Fibroblast of skin of left biceps (primary cell): ENCODE results near the gene LMBRD1.
"Not testable (repeated sequence)": the region's sequence is repeated elsewhere in the genome, so short reads cannot be mapped to it uniquely, and the experiment has no call there.

Source experiments
- DNase-seq, 2 experiments: peaks; one replicate each; pipeline ENCODE4 v3.0.0-alpha.2; 2013; ENCODE audit warnings: low read depth in 2 of 2

LMBRD1 gene

DNA sequence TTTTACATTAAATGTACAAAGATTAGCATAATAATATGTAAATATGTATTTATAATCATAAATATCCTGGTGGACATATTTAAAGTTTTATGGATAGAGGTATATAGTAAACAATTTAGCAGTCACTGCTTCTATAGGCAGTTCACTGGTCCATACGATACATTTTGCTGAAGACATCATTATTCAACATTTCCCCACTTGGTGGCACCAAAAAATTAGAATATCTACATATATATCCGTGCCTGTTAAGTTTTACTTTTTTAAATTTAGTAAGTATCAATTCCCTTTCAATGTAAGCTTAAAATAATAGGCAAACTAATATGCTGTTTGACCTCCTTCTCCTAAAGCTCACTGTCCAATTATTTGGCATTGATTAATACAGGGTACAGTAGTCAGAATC is 64.2 kb downstream of the LMBRD1 start:
- DNase-seq: no peak

DNA sequence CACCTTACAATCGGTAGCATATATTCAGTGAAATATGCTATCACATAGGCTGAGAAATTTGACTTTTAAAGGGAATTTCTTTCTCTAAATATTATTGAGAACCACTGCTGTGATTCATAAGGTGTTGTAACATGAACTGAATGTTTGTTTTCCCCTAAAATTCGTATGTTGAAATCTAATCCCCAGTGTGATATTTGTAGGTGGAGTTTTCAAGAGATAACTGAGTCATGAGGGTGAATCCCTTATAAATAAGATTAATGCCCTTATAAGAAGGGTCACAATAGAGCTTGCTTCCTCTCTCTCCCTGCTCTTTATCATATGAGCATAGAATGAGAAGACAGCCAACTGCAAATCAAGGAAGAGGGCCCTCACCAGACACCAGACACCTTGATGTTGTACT is 64.8 kb downstream of the LMBRD1 start:
- DNase-seq: no peak

DNA sequence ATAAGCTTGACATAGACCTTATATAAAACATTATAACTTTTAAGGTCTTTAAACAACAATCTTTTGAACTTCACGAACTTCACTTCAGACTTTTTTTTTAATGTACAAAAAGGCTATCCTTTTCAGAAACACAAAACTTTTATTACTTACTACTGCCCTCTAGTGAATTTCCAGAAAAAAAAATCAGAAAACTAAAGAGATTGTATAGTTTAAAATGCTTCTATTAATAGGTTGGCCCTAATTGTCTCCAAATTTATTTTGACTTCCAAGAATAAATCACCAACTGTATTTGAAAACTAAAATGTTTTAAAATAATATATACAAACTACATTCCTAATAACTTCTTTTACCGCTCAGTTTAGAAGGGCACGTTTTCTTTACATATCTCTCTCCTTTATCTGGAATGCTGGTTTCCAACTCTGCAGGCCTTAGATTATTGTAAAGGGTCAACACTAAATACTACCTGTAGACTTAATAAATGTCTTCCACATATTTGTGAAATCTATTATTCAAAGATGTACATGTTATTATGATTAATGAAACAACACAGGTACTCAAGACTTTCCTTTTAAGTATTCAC is 66.8 kb downstream of the LMBRD1 start:
- DNase-seq: no peak

DNA sequence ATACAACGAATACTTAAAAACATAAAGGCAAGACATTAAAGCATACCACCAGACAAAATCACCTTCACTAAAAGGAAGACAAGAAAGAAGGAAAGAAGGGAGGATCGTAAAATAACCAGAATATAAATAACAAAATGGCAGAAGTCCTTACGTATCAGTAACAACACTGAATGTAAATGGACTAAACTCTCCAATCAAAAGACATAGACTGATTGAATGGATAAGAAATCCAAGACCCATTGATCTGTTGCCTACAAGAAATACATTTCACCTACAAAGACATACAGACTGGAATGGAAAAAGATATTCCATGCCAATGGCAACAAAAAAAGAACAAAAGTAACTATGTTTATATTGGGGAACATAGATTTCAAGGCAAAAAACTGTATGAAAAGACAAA is 74.1 kb downstream of the LMBRD1 start:
- no peak for DNase-seq

DNA sequence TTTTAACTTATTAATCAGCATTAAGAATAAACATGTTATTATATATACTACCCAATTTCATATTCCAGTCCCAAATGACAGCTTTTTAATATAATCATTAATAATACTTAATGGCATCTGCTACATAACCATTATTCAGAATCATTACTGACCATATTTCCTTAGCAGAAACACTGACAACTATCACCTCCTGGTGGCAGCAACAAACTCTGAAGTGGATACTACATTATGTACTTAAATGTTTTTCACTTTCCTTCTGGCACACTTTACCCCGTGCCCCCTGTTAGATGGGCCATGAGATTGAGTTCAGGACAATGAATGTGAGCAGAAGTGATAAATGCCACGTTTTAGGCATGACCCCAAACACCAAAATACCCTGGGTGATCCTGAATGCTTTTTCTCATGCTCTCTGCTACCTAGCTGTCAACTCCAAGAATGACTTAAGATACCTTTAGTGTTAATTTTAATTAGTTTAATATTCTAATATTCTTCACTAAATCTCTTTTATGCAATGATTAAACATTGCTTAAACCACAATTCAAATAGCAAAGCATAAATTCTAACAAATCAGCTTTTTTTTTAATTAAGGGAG is 77.1 kb downstream of the LMBRD1 start:
- DNase-seq: no peak

DNA sequence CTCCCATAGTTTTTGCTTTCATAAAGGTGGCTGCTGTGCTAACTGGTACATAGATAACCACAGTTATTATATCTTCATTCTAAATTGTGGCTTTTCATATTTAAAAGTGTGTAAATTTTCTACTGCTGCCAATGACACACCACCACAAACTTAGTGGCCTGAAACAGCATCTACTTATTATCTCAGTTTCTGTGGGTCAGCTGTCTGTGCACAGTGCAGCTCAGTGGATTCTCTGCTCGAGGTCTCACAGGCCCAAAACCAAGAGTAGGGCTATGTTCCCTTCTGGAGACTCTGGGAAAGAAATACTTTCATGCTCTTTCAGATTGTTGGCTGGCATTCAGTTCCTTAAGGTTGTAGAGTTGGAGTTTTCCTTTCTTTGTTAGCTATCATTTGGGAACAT is 90.1 kb downstream of the LMBRD1 start:
- no peak for DNase-seq

DNA sequence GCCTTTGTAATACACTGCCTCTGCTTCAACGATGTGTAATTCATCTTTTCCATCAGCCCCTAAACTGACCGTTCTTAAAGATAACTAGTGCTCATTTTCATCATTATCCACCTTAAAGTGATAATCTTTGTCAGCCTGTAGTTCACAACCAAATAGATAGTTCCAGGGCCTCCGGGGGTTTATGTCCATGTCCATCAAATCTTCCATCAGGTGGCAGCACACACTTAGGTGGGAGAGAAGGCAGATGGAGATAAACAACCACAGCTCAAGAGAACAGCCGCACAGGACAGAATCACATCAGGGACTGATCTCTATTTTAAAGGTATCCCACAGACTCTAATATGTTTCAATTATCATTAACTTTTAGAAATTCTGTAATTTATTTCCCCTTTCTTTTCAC is 90.9 kb downstream of the LMBRD1 start:
- no peak for DNase-seq

DNA sequence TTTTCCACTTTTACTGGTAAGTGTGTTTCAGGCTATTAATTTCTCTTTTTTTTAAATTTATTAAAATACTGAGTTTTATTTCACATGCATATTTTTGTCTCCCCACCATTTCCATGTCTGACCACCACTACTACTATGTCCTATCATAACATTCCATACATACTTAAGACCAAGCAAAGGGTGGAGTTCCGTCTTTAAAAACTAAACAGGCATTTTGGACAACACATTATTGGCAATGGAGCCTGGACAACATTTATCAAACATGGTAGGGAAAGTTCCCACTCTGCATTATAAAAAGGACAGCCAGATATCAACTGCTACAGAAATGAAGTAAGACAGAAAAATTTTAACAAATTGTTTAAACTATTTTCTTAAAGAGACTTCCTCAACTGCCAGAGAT is 91.9 kb downstream of the LMBRD1 start:
- no peak for DNase-seq

DNA sequence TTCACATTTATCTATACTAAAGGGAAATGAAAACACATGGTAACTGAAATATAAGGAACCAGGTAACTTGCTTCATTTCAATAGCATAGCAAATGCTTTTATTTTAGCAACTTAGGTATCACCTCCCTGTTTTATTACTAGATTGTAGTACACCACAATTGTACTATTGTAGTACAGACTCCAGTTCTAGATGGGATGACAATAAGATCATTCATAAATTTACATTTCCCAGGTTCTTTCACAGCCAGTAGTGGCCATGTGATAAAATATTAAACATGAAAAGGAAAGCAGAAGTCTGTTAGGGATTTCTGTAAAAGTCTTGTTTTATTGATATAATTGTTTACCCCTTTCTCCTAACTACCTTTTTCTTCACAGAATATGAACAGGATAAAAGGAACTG is 97.2 kb downstream of the LMBRD1 start:
- no peak for DNase-seq

DNA sequence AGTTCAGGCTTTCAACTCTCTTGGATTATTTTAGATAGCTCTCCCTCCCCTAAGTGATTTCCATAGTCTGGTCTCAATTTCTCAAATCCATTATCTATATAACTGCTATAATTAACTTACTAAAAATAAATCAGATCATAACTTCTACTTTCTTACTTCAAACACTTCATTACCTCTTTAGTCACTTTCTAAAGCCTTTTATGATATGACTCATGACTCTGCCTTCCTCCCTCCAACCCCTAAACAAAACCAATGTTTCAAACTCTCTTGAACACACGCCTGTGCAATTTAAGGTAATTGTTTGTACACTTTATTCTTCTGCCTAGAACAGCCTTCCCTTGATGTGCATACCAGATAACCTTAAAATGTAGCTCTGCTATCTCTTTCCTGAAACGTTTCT is 100.5 kb downstream of the LMBRD1 start:
- no peak for DNase-seq

DNA sequence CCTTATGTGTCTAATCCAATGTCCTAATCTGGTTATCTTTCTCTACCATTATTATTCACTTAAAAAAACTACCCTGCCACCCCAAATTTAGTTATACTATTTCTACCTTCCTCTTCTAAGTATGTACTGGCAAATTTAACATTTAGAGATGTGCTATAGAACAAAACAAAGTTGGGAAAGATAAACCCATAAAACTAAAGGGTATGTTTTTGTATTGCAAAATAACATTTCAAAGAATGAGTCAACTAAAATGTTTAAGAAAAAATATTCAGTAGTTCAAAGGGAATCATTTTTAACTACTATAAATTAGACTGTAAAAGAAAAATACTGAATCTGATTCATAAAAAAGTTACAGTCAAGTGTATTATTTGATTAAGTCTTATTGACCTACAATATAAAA is 103.0 kb downstream of the LMBRD1 start:
- DNase-seq: peak in 1 of 2 experiments; percentile 1

DNA sequence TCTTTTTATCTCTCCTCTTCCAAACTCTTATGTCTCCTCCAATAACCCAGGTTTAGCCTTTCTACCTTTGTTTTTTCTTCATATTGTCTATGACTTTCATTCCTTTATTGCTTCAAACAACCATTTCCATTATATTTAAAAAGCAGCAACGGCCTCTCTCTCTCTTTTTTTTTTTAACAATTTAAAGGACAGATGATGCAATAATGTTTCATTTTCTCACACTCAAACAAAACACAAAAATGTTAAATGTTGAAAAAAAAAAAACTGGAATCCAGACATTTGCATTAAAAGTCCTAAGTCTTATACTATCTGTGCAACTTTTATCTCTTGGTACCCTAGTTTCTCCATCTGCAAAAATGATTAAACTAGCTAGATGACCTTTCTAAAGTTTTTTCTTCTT is 105.8 kb downstream of the LMBRD1 start:
- DNase-seq: no peak

DNA sequence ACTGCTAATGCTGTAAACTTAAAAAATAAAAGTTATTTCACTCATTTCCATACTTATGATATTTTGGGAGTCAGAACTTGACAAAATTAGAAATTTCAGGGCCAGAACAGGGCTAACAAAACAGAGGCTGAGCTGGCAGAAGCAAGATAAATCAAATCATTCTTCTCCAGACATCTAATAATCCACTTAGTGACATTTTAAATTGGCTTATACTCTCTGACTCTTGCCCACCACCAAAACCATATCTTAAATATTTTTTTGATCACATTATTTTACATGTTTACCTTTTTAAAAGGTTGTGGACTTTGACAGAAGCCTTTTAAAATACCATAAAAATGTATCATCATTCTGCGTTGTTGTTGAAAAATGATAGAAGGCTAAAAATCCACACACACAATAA is 116.5 kb downstream of the LMBRD1 start:
- DNase-seq: no peak

DNA sequence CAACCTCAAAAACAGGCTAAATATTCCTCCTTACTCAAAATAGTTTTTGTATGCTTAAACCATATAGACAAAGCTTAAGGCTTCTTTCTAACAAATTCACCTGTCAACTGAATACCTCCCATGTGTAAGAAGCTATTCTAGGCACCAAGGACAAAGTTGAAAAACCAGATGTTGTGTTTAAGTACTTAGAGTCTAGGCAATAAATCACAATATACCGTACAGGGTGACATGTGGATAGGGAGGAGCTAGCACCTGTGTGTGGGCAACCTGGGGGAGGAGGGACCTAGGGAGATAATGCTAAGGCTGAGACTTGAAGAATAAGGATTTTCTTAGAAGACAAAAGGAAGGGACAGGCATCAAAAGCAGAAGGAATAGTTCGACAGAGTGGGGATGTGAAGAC is 123.5 kb downstream of the LMBRD1 start:
- no peak for DNase-seq

DNA sequence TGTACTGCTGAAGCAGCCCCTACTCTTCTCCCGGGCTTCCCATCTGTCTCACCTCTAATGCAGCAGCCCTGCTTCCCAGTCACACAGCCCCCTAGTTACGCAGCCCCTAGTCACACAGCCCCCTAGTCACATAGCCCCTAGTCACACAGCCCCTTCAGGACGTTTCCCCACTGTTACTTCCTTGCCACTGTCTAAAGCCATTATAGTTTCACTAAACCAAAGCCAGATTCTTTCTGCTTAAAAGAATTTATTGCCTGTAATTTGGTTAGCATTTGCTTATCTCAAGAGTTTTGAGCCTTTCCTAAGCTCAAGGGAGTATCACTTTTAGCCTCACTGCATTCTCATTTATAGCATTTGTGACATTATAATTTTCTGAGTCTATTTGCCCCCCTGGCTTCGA is 127.9 kb downstream of the LMBRD1 start:
- DNase-seq: no peak

DNA sequence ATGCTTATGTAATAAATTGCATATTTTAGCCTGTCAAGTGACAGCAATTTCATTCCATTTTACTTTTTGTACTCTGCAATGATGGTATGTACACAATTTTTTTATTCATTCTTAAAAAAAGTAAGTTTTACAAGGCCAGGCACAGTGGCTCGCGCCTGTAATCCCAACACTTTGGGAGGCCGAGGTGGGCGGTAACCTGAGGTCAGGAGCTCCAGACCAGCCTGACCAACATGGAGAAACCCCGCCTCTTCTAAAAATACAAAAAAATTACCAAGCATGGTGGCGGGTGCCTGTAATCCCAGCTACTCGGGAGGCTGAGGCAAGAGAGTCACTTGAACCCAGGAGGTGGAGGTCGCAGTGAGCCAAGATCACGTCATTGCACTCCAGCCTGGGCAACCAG is 130.0 kb downstream of the LMBRD1 start:
- DNase-seq: not testable (repeated sequence)

DNA sequence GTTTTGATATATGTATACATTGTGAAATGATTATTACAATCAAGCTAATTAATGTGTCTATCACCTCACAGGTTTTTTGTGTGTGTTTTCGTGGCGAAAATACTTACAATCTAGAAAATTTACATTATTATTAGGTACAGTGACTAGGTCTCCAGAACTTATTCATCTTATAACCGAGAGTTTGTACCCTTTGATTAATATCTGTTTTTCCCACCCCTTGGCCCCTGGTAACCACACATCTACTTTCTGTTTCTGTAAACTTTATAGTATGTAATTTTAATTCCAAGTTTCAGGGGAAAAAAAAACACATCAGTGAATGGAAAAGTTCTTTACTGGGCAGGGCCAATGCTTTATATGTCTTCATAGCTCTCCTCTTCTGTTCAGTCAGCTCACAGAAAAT is 131.4 kb downstream of the LMBRD1 start:
- no peak for DNase-seq

DNA sequence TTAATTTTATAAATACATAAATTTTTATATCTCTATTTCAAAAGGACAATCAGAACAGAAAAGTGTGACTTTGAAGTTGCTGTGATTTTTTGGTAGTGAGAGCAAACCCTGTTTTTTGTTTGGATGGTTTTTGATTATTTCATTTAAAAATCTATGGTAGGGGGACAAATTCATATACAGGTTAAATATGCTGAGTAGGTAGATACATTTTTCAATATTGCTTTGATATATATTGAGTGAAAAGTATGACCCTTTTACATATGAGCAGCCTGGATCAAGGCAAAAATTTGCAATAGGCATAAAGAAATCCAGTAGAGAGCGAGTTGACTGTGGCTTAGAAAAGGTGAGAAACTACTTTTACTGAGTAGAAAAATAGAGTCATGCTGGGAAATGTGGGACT is 132.3 kb downstream of the LMBRD1 start:
- no peak for DNase-seq

DNA sequence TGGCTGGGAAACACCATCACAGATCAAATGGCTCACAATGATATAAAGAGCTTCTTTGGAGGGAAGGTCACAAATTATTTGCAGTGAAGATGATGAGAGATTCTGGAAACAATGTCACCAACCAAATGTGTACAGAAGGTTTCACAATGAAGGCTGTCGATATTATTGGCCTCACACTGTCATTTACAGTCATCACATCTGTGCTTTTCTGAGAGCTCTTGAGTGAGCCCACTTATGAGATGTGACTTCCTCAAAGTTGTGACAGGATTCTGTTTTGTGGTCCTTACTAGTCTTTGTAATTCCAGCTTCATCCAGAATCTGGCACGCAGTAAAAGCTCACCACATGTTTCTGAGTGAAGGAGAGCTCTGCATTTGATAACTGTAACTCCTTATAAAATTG is 133.6 kb downstream of the LMBRD1 start:
- no peak for DNase-seq

DNA sequence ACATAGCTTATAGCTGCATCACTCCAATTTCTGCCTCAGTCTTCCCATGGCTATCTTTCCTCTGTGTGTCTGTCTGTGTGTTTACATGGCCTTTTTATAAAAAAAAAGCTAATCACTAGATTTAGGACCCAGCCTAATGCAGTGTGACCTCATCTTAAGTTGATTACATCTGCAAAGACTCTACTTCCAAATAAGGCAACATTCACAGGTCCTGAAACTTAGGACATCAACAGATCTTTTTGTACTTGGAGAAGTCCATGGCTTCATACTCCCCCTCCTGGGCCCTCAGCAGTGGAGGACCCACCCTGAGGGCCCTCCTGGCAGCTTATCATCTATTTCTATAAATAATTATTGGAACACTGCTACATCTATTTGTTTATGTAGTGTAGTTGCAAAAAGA is 146.1 kb downstream of the LMBRD1 start:
- no peak for DNase-seq

DNA sequence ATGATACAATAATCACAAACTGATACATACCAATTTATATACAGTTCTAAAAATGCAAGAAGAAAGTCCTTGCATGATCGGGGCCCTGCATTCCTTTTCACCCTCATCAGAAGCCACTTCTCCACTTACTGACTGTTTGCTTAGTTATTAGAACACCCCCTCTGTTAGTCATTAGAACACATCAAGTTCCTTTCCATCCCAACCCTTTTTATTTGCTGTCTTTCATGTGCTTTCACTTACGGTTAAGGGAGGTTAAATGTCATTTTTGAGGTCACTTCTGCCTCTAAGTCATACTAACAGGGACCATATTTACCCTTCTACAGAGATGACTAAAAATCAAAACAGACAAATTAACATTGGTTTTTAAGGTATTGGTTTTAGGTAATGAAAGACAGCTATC is 149.1 kb downstream of the LMBRD1 start:
- no peak for DNase-seq

DNA sequence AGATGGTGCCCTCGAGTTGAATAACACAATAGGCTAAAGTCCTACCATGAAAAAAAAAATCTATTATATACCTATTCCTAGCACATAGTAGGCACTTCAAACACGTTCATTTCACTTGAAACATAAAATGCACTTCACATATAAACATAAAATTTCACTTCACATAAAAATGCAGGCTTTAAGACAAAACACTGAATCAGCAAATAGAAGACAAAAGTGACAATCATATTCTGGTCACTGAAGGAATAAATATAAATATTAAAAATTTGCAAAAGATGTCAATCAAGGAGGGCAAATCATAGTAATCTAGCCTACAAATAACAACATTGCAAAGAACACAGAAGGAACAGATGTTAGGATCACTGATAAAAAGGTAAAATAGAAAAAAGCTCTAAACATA is 153.1 kb downstream of the LMBRD1 start:
- no peak for DNase-seq

DNA sequence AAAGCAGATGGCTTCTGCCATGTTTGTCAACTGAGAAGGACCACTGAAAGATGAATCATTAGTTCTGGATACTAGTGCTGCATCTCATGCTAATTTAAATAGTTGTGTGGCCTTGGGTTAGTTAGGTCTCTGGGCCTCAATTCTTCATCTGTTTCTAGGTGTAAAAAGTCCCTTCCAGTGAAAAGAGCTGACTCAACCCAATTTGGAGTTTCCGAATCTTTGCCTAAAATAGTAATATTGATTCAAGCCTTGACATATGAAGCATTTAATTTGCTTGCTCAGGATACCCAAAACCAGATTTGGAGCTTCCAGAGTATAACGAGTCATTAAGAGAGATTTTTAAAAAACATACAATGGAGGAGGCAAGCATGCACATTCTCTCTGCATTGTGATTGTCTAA is 163.9 kb downstream of the LMBRD1 start:
- DNase-seq: no peak
